Thyroid gland (tissue), 4 donors: ENCODE data around the gene SLC9A5. TPM values are rescaled to one million over a fixed set of nuclear protein-coding genes. Genes with fewer than 3 reads are reported as not detected.

Experiments
- DNase-seq, 2 donors: peaks; one replicate each; pipeline ENCODE4 v3.0.0-alpha.2; 2019
- H3K27ac ChIP-seq, 3 donors: fragments of 200-600 bp; sonication (generic); 1 replicate in 2 of 3; 2 replicates in 1 of 3; pipeline ENCODE4 v1.5.1; 2016 to 2019; ENCODE audit warnings: mild to moderate bottlenecking in 1 of 3, moderate library complexity in 1 of 3
- H3K27me3 ChIP-seq: fragments of 200-600 bp; sonication (generic); one replicate; pipeline ENCODE4 v1.5.1; 2019
- H3K36me3 ChIP-seq, 2 donors: fragments of 200-600 bp; sonication (generic); one replicate each; pipeline ENCODE4 v1.5.1; 2016 to 2019
- H3K4me1 ChIP-seq, 2 donors: fragments of 200-600 bp; sonication (generic); one replicate each; pipeline ENCODE4 v1.5.1; 2017 to 2019
- H3K4me3 ChIP-seq, 3 donors: fragments of 200-600 bp; sonication (generic); replicated peaks in 1 of 3; 1 replicate in 2 of 3; 2 replicates in 1 of 3; pipeline ENCODE4 v1.5.1; 2016; ENCODE audit warnings: mild to moderate bottlenecking in 1 of 3
- H3K9me3 ChIP-seq: fragments of 200-600 bp; sonication (generic); one replicate; pipeline ENCODE4 v1.5.1; 2017
- POLR2A ChIP-seq, 2 donors: fragments of 450-650 bp; IDR thresholded peaks; one replicate each; pipeline ENCODE4 v1.6.1; 2017; ENCODE audit warnings: antibody characterized with exemption in 2 of 2, mild to moderate bottlenecking in 2 of 2, moderate library complexity in 1 of 2
- WGBS, 2 donors: methylation state at CpG; one replicate each; pipeline ENCODE4 v1.1.5; 2017; 5-methylcytosine and 5-hydroxymethylcytosine counted together
- intact Hi-C: fragments of 100-400 bp; cut with DNase I; formaldehyde crosslinking; loops from one replicate; pipeline ENCODE4 v1.15.1; 2023
- total RNA-seq, 4 donors: library from RNA; depleted of rRNA; stranded (reverse); fragments of >200 nt; gene quantifications; one replicate each; pipeline ENCODE4 v1.2.3, GENCODE V29; 2016
- TF ChIP-seq, protein P1 (sequence below), 6 experiments: fragments of 200-600 bp in 3 of 6; fragments of 450-650 bp in 3 of 6; sonication (generic) in 3 of 6; IDR thresholded peaks; one replicate each; pipeline ENCODE4 v1.5.1; 2016 to 2019; ENCODE audit warnings: antibody characterized with exemption in 6 of 6, mild to moderate bottlenecking in 2 of 6, inconsistent platforms in 1 of 6, moderate library complexity in 1 of 6

Gene SLC9A5
- total RNA-seq, 4 donors from 2014 or later, result 0.56 to 3.0 (median 1.1) TPM

DNA sequence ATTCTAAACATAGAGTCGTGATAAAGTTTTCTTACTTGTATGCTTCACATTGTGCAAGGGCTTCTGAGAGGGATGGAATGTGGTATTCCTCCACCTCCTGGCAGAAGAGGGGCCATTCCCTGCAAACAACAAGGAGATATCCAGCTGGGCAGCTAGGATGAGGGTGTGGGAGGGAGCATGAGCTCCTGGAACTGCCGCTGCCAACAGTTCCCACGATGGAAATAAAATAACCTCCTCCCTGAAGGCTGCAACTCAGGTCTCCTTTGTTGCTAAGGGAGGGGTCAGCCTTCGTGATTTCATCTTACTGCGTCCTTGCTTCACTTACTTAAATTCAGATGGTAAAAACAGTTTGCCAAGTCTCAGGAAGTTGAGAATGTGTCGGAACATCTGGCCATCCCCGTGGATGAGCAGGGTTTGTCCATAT lies 46.2 kb downstream of the SLC9A5 start:
- no peak overlapping the region for H3K4me3 ChIP-seq
- DNase-seq, result no peak
- TF ChIP-seq, protein P1, sequence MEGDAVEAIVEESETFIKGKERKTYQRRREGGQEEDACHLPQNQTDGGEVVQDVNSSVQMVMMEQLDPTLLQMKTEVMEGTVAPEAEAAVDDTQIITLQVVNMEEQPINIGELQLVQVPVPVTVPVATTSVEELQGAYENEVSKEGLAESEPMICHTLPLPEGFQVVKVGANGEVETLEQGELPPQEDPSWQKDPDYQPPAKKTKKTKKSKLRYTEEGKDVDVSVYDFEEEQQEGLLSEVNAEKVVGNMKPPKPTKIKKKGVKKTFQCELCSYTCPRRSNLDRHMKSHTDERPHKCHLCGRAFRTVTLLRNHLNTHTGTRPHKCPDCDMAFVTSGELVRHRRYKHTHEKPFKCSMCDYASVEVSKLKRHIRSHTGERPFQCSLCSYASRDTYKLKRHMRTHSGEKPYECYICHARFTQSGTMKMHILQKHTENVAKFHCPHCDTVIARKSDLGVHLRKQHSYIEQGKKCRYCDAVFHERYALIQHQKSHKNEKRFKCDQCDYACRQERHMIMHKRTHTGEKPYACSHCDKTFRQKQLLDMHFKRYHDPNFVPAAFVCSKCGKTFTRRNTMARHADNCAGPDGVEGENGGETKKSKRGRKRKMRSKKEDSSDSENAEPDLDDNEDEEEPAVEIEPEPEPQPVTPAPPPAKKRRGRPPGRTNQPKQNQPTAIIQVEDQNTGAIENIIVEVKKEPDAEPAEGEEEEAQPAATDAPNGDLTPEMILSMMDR (IDR thresholded peaks at IDR 0.05), result no peak
- no peak for TF ChIP-seq POLR2A (IDR thresholded peaks at IDR 0.05)
- WGBS, 2 donors, result 65 to 84% methylated on average over 7 of the region's 7 CpGs
- H3K36me3 ChIP-seq, result no peaks in the 10 kb centered on the region
- no peak overlapping the region for H3K27ac ChIP-seq
- H3K27me3 ChIP-seq, result no peaks in the 10 kb centered on the region
- intact Hi-C loops, result no loop called here
- no peaks in the 10 kb centered on the region for H3K9me3 ChIP-seq
- peaks cover 3 to 19% of the 10 kb centered on the region in 2 donors for H3K4me1 ChIP-seq

DNA sequence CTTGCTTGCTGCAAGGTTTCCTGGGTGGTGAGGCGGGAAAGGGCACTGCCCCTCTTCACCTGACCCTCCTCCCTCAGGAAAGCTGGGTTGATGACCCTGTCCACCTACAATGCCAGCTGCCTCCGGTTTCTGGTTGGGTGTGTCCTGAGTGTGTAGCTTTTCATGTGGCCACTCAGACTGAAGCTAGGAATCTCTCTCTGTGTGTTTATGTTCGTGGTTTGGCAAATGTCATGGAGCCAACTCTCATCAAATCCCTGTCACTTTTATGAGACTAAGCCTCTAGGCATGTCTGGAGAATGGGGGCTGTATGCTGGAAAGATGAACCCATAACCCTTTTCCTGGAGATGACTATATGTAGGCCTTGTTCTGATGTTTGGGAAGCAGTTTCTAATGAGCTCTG lies 47.6 kb downstream of the SLC9A5 start:
- no peak overlapping the region for H3K27ac ChIP-seq
- intact Hi-C loops, result no loop called here
- no peak overlapping the region for H3K4me3 ChIP-seq
- H3K4me1 ChIP-seq, result peaks cover 3 to 24% of the 10 kb centered on the region in 2 donors
- no peak for DNase-seq
- no peaks in the 10 kb centered on the region for H3K27me3 ChIP-seq
- 57 to 60% methylated on average over 3 of the region's 3 CpGs for WGBS, 2 donors
- no peaks in the 10 kb centered on the region for H3K9me3 ChIP-seq
- TF ChIP-seq POLR2A (IDR thresholded peaks at IDR 0.05), result no peak
- TF ChIP-seq, protein P1 (IDR thresholded peaks at IDR 0.05), result no peak
- no peaks in the 10 kb centered on the region for H3K36me3 ChIP-seq

DNA sequence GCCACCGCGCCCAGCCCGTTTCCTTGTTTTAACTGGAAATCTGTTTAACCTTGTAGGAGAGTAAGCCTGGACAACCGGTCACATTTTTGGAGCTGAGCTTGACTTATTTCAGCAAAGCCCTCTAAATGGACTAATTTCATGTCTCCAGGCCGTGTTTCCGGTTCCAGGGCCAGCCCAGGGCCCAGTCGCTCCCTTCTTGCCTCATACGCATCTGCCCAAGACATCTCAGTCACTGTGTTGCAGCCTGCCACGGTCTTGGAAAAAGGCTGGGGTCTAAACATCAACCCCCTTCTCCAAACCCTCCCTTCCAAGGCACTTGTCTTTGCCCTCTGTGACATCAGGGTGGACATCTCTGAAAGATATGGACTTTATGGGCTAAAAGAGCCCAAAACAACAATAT lies 49.5 kb downstream of the SLC9A5 start:
- H3K27me3 ChIP-seq, result no peaks in the 10 kb centered on the region
- TF ChIP-seq, protein P1 (IDR thresholded peaks at IDR 0.05), result no peak
- TF ChIP-seq POLR2A (IDR thresholded peaks at IDR 0.05), result no peak
- no peaks in the 10 kb centered on the region for H3K36me3 ChIP-seq
- H3K9me3 ChIP-seq, result no peaks in the 10 kb centered on the region
- H3K4me1 ChIP-seq, result peaks cover 3 to 36% of the 10 kb centered on the region in 2 donors
- no peak overlapping the region for H3K4me3 ChIP-seq
- 96 to 98% methylated on average over 9 of the region's 9 CpGs for WGBS, 2 donors
- no peak for DNase-seq
- intact Hi-C loops, result no loop called here
- no peak overlapping the region for H3K27ac ChIP-seq

DNA sequence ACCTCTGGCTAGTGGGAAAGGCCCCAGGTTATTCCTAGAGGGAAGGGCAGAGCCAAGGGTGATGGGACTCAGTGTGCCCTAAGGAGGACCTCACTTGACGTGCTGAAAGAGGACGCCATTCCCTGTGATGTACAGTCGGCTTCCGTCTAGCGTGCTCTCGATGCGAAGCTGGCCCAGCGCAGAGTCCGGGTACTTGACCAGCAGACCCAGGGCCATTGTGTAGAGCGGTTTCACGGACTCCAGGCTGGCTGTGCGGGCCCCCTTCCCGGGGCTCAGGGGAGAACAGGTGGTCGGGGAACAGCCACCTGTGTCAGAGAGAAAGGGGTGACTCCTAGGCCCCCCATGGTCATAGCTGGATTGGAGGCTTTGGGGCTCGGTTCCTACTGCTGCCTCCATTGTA lies 50.5 kb downstream of the SLC9A5 start:
- peaks cover 3 to 36% of the 10 kb centered on the region in 2 donors for H3K4me1 ChIP-seq
- no peak for DNase-seq
- 99 to 100% methylated on average over 13 to 15 of the region's 15 CpGs for WGBS, 2 donors
- TF ChIP-seq, protein P1 (IDR thresholded peaks at IDR 0.05), result no peak
- no peak for TF ChIP-seq POLR2A (IDR thresholded peaks at IDR 0.05)
- no peak overlapping the region for H3K27ac ChIP-seq
- no peaks in the 10 kb centered on the region for H3K9me3 ChIP-seq
- H3K27me3 ChIP-seq, result no peaks in the 10 kb centered on the region
- no peaks in the 10 kb centered on the region for H3K36me3 ChIP-seq
- no peak overlapping the region for H3K4me3 ChIP-seq
- intact Hi-C loops, result no loop called here

DNA sequence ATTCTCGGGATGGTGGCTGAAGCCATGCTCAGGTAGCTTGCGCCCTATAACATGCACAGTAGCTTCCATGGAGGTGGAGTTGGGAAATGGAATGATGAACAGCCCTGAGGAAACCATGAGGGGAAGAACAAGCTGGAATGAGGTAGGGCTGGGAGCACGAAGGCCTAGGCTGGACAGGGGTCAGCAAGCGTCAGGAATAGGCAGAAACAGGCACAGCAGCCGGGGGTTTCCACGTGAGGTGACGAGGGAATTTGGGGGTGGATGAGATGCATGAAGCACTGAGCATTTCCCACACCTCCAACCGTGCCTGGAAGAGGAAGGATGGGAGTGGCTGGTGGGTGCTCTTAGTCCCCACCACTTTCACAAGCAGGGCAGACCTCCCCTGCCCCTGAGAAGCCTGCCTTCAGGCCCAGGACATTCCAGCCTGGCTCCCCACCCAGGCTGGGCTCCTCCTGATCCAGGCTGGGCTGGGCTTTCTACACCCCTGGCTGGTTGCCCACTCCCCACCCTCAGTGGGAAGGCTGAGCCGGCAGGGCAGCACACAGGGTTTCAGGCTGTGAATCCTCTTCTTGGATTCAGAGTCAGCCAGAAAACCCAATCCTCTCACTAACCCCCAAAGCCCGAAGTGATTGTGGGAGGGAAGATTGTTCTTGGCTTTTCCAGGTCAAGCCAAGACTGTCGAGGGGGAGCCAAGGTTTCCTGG lies 52.5 kb downstream of the SLC9A5 start:
- 63 to 73% methylated on average over 11 of the region's 11 CpGs for WGBS, 2 donors
- peak; percentile 32 to 57 for DNase-seq
- intact Hi-C loops, result no loop called here
- Histone ChIP-seq H3K4me1 (peaks cover 0 to 21% of the 10 kb centered on the region in 2 donors), H3K36me3 (no peaks in the 10 kb centered on the region), H3K4me3 (no peak overlapping the region), H3K27me3 (no peaks in the 10 kb centered on the region), H3K27ac (no peak overlapping the region), H3K9me3 (no peaks in the 10 kb centered on the region)
- TF ChIP-seq, protein P1 (IDR thresholded peaks at IDR 0.05), result no peak
- TF ChIP-seq POLR2A (IDR thresholded peaks at IDR 0.05), result no peak
